Activated CD4-positive, alpha-beta memory T cell treated with anti-CD3 and anti-CD28 coated beads for 36 hours (primary cell): ENCODE data around the gene BABAM2. TPM values are rescaled to one million over a fixed set of nuclear protein-coding genes. Genes with fewer than 3 reads are reported as not detected.

Experiments
- CTCF ChIA-PET: fragments of 350-600 bp; sonication (Branson Sonifier 250); formaldehyde crosslinking; loops from one replicate; lab custom pipeline; 2021; ENCODE audit warnings: antibody characterized with exemption, inconsistent platforms; lab: Charles Lee
- POLR2A ChIA-PET: fragments of 350-600 bp; sonication (Branson Sonifier 250); formaldehyde crosslinking; loops from one replicate; lab custom pipeline; 2021; ENCODE audit warnings: antibody characterized with exemption; lab: Charles Lee
- DNase-seq: peaks from one replicate; pipeline ENCODE4 v3.0.0-alpha.2; 2020
- H3K27ac Mint-ChIP-seq: one replicate; pipeline ENCODE4 v1.8.0; 2021; ENCODE audit warnings: mixed read lengths
- H3K27me3 Mint-ChIP-seq: one replicate; pipeline ENCODE4 v1.8.0; 2021; ENCODE audit warnings: mixed read lengths
- H3K36me3 Mint-ChIP-seq: one replicate; pipeline ENCODE4 v1.8.0; 2021; ENCODE audit warnings: mixed read lengths
- H3K4me1 Mint-ChIP-seq: one replicate; pipeline ENCODE4 v1.8.0; 2021; ENCODE audit warnings: low read depth, mixed read lengths
- H3K4me3 Mint-ChIP-seq: one replicate; pipeline ENCODE4 v1.8.0; 2021; ENCODE audit warnings: mild to moderate bottlenecking, mixed read lengths
- H3K9me3 Mint-ChIP-seq: one replicate; pipeline ENCODE4 v1.8.0; 2021; ENCODE audit warnings: mixed read lengths
- intact Hi-C: fragments of 100-400 bp; cut with micrococcal nuclease; formaldehyde crosslinking; loops from one replicate; pipeline ENCODE4 v1.15.1; 2023
- total RNA-seq, 2 experiments: library from RNA; stranded (reverse); gene quantifications; one replicate each; pipeline ENCODE4 v1.2.3, GENCODE V29; 2021

Gene BABAM2
- total RNA-seq, 2 experiments from 2014 or later, result 72.3 to 76.6 TPM

- H3K36me3 Mint-ChIP-seq, result no peaks in the 10 kb centered on the region
- no peaks in the 10 kb centered on the region for H3K4me1 Mint-ChIP-seq
- DNase-seq, result no peak
- no peak overlapping the region for H3K27ac Mint-ChIP-seq
- no peak overlapping the region for H3K4me3 Mint-ChIP-seq
- H3K9me3 Mint-ChIP-seq, result no peaks in the 10 kb centered on the region
- CTCF ChIA-PET, result interaction anchor here (0.6 kb wide), 1 partner anchor 10 kb away, joined by 3 read pairs; no protein-coding TSS in a partner anchor
- intact Hi-C loops, result no loop called here
- no peaks in the 10 kb centered on the region for H3K27me3 Mint-ChIP-seq
- POLR2A ChIA-PET, result interaction anchor here (1.4 kb wide), 1 partner anchor 12 kb away, joined by 4 read pairs; no protein-coding TSS in a partner anchor
Measured at GRCh38 chr2:28335666-28336065, 445.1 kb downstream of the BABAM2 start.

- Mint-ChIP-seq H3K9me3 (no peaks in the 10 kb centered on the region), H3K4me1 (no peaks in the 10 kb centered on the region), H3K27ac (peak overlapping the region; percentile 6), H3K36me3 (no peaks in the 10 kb centered on the region), H3K4me3 (no peak overlapping the region), H3K27me3 (no peaks in the 10 kb centered on the region)
- DNase-seq, result no peak
- intact Hi-C loops, result no loop called here
- POLR2A ChIA-PET, result interaction anchor here (1.4 kb wide), 1 partner anchor 11 kb away, joined by 4 read pairs; no protein-coding TSS in a partner anchor
- CTCF ChIA-PET, result no interaction called here
Measured at GRCh38 chr2:28336264-28336980, 445.9 kb downstream of the BABAM2 start.

GRCh38 chr2:28336982-28337627, 446.6 kb downstream of the BABAM2 start:
- ChIA-PET CTCF (no interaction called here), POLR2A (interaction anchor here (1.4 kb wide), 1 partner anchor 10 kb away, joined by 4 read pairs; no protein-coding TSS in a partner anchor)
- Mint-ChIP-seq H3K4me3 (no peak overlapping the region), H3K36me3 (no peaks in the 10 kb centered on the region), H3K4me1 (no peaks in the 10 kb centered on the region), H3K9me3 (no peaks in the 10 kb centered on the region), H3K27me3 (no peaks in the 10 kb centered on the region), H3K27ac (no peak overlapping the region)
- DNase-seq, result no peak
- intact Hi-C loops, result no loop called here

- POLR2A ChIA-PET, result no interaction called here
- intact Hi-C loops, result no loop called here
- H3K4me3 Mint-ChIP-seq, result no peak overlapping the region
- H3K27me3 Mint-ChIP-seq, result no peaks in the 10 kb centered on the region
- no peak overlapping the region for H3K27ac Mint-ChIP-seq
- H3K36me3 Mint-ChIP-seq, result no peaks in the 10 kb centered on the region
- CTCF ChIA-PET, result no interaction called here
- no peaks in the 10 kb centered on the region for H3K4me1 Mint-ChIP-seq
- no peaks in the 10 kb centered on the region for H3K9me3 Mint-ChIP-seq
- DNase-seq, result no peak
Measured at GRCh38 chr2:28338046-28338817, 447.7 kb downstream of the BABAM2 start.

- CTCF ChIA-PET, result no interaction called here
- Mint-ChIP-seq H3K9me3 (no peaks in the 10 kb centered on the region), H3K36me3 (no peaks in the 10 kb centered on the region)
Measured at GRCh38 chr2:28338831-28339321, 448.3 kb downstream of the BABAM2 start.

GRCh38 chr2:28339516-28340175, 449.1 kb downstream of the BABAM2 start:
- H3K4me3 Mint-ChIP-seq, result no peak overlapping the region
- intact Hi-C loops, result no loop called here
- H3K4me1 Mint-ChIP-seq, result no peaks in the 10 kb centered on the region
- ChIA-PET POLR2A (no interaction called here), CTCF (no interaction called here)
- H3K27me3 Mint-ChIP-seq, result no peaks in the 10 kb centered on the region
- DNase-seq, result no peak
- no peaks in the 10 kb centered on the region for H3K9me3 Mint-ChIP-seq
- H3K27ac Mint-ChIP-seq, result no peak overlapping the region
- H3K36me3 Mint-ChIP-seq, result no peaks in the 10 kb centered on the region

More at GRCh38 chr2:28338831-28339321, 448.3 kb downstream of the BABAM2 start:
- POLR2A ChIA-PET, result no interaction called here
- Mint-ChIP-seq H3K27ac (no peak overlapping the region), H3K4me3 (no peak overlapping the region), H3K27me3 (no peaks in the 10 kb centered on the region), H3K4me1 (no peaks in the 10 kb centered on the region)
- intact Hi-C loops, result no loop called here
- DNase-seq, result no peak

- H3K4me3 Mint-ChIP-seq, result no peak overlapping the region
- H3K27ac Mint-ChIP-seq, result no peak overlapping the region
- CTCF ChIA-PET, result no interaction called here
Measured at GRCh38 chr2:28340312-28341202, 450.0 kb downstream of the BABAM2 start.

GRCh38 chr2:28341208-28341891, 450.8 kb downstream of the BABAM2 start:
- no peak overlapping the region for H3K27ac Mint-ChIP-seq
- no peak for DNase-seq
- H3K27me3 Mint-ChIP-seq, result no peaks in the 10 kb centered on the region
- intact Hi-C loops, result no loop called here
- H3K36me3 Mint-ChIP-seq, result no peaks in the 10 kb centered on the region
- POLR2A ChIA-PET, result interaction anchor here (0.6 kb wide), 1 partner anchor 713 kb away, joined by 3 read pairs; no protein-coding TSS in a partner anchor
- H3K4me1 Mint-ChIP-seq, result no peaks in the 10 kb centered on the region
- H3K9me3 Mint-ChIP-seq, result no peaks in the 10 kb centered on the region
- CTCF ChIA-PET, result no interaction called here
- no peak overlapping the region for H3K4me3 Mint-ChIP-seq

More at GRCh38 chr2:28340312-28341202, 450.0 kb downstream of the BABAM2 start:
- Mint-ChIP-seq H3K9me3 (no peaks in the 10 kb centered on the region), H3K4me1 (no peaks in the 10 kb centered on the region), H3K27me3 (no peaks in the 10 kb centered on the region), H3K36me3 (no peaks in the 10 kb centered on the region)
- intact Hi-C loops, result no loop called here
- no peak for DNase-seq
- POLR2A ChIA-PET, result no interaction called here

- Mint-ChIP-seq H3K4me1 (peaks cover 5% of the 10 kb centered on the region), H3K27ac (no peak overlapping the region), H3K4me3 (no peak overlapping the region), H3K27me3 (no peaks in the 10 kb centered on the region), H3K36me3 (no peaks in the 10 kb centered on the region), H3K9me3 (no peaks in the 10 kb centered on the region)
- CTCF ChIA-PET, result no interaction called here
- intact Hi-C loops, result no loop called here
- POLR2A ChIA-PET, result no interaction called here
- no peak for DNase-seq
Measured at GRCh38 chr2:28342081-28342967, 451.8 kb downstream of the BABAM2 start.
